ENCODE measurements around the gene E2F8.

- TF ChIP-seq POLR2A (IDR thresholded peaks at IDR 0.05) (no peak), CTCF (IDR thresholded peaks at IDR 0.05) (no peak), POLR2AphosphoS5 (IDR thresholded peaks at IDR 0.05) (no peak)
Observed at GRCh38 chr11:19290356-19290755, 49.6 kb upstream of the E2F8 start.

Measured in prostate gland (tissue), 2 donors.